ENCODE data around the gene MT1X.

MT1X gene

GRCh38 chr16:56684256-56684925 lies 2.1 kb downstream of the MT1X start:
- peaks cover 26% of the 10 kb centered on the region for H3K27me3 ChIP-seq (ENCODE audit: control insufficient read depth, insufficient read depth, low read length)
- H3K4me1 ChIP-seq (ENCODE audit: control insufficient read depth, low read depth, low read length): peaks cover 14% of the 10 kb centered on the region
- no peak overlapping the region for H3K4me3 ChIP-seq (ENCODE audit: low read length)
- no peak overlapping the region for H3K27ac ChIP-seq (ENCODE audit: low read length)
- H3K9ac ChIP-seq (ENCODE audit: low read length): no peak overlapping the region
- H3K36me3 ChIP-seq (ENCODE audit: control insufficient read depth, low read depth, low read length): no peaks in the 10 kb centered on the region
- no peaks in the 10 kb centered on the region for H3K9me3 ChIP-seq (ENCODE audit: control insufficient read depth, low read depth, low read length)

GRCh38 chr16:56684926-56685590 lies 2.8 kb downstream of the MT1X start:
- H3K27ac ChIP-seq (ENCODE audit: low read length): no peak overlapping the region
- H3K27me3 ChIP-seq (ENCODE audit: control insufficient read depth, insufficient read depth, low read length): peaks cover 26% of the 10 kb centered on the region
- H3K4me1 ChIP-seq (ENCODE audit: control insufficient read depth, low read depth, low read length): peaks cover 14% of the 10 kb centered on the region
- no peak overlapping the region for H3K4me3 ChIP-seq (ENCODE audit: low read length)
- no peak overlapping the region for H3K9ac ChIP-seq (ENCODE audit: low read length)
- H3K9me3 ChIP-seq (ENCODE audit: control insufficient read depth, low read depth, low read length): no peaks in the 10 kb centered on the region
- H3K36me3 ChIP-seq (ENCODE audit: control insufficient read depth, low read depth, low read length): no peaks in the 10 kb centered on the region

- no peak overlapping the region for H3K27ac ChIP-seq (ENCODE audit: low read length)
- no peak overlapping the region for H3K9ac ChIP-seq (ENCODE audit: low read length)
- H3K27me3 ChIP-seq (ENCODE audit: control insufficient read depth, insufficient read depth, low read length): peaks cover 15% of the 10 kb centered on the region
- H3K36me3 ChIP-seq (ENCODE audit: control insufficient read depth, low read depth, low read length): no peaks in the 10 kb centered on the region
- H3K4me1 ChIP-seq (ENCODE audit: control insufficient read depth, low read depth, low read length): peaks cover 9% of the 10 kb centered on the region
- H3K9me3 ChIP-seq (ENCODE audit: control insufficient read depth, low read depth, low read length): no peaks in the 10 kb centered on the region
- no peak overlapping the region for H3K4me3 ChIP-seq (ENCODE audit: low read length)
Measured at GRCh38 chr16:56686758-56687157, 4.5 kb downstream of the MT1X start.

GRCh38 chr16:56688762-56689161 lies 6.5 kb downstream of the MT1X start:
- no peak overlapping the region for H3K9ac ChIP-seq (ENCODE audit: low read length)
- H3K9me3 ChIP-seq (ENCODE audit: control insufficient read depth, low read depth, low read length): no peaks in the 10 kb centered on the region
- no peak overlapping the region for H3K4me3 ChIP-seq (ENCODE audit: low read length)
- no peak overlapping the region for H3K27ac ChIP-seq (ENCODE audit: low read length)
- H3K36me3 ChIP-seq (ENCODE audit: control insufficient read depth, low read depth, low read length): no peaks in the 10 kb centered on the region
- no peaks in the 10 kb centered on the region for H3K27me3 ChIP-seq (ENCODE audit: control insufficient read depth, insufficient read depth, low read length)
- H3K4me1 ChIP-seq (ENCODE audit: control insufficient read depth, low read depth, low read length): no peaks in the 10 kb centered on the region

GRCh38 chr16:56689171-56689570 lies 6.9 kb downstream of the MT1X start:
- Histone ChIP-seq H3K4me3 (ENCODE audit: low read length) (no peak overlapping the region), H3K9me3 (ENCODE audit: control insufficient read depth, low read depth, low read length) (no peaks in the 10 kb centered on the region), H3K4me1 (ENCODE audit: control insufficient read depth, low read depth, low read length) (no peaks in the 10 kb centered on the region), H3K36me3 (ENCODE audit: control insufficient read depth, low read depth, low read length) (no peaks in the 10 kb centered on the region), H3K27me3 (ENCODE audit: control insufficient read depth, insufficient read depth, low read length) (no peaks in the 10 kb centered on the region), H3K9ac (ENCODE audit: low read length) (no peak overlapping the region), H3K27ac (ENCODE audit: low read length) (no peak overlapping the region)

GRCh38 chr16:56690420-56691122 lies 8.3 kb downstream of the MT1X start:
- Histone ChIP-seq H3K9ac (ENCODE audit: low read length) (no peak overlapping the region), H3K4me3 (ENCODE audit: low read length) (no peak overlapping the region)

GRCh38 chr16:56691885-56692284 lies 9.6 kb downstream of the MT1X start:
- Histone ChIP-seq H3K36me3 (ENCODE audit: control insufficient read depth, low read depth, low read length) (no peaks in the 10 kb centered on the region), H3K27ac (ENCODE audit: low read length) (no peak overlapping the region), H3K9me3 (ENCODE audit: control insufficient read depth, low read depth, low read length) (no peaks in the 10 kb centered on the region), H3K9ac (ENCODE audit: low read length) (no peak overlapping the region), H3K4me3 (ENCODE audit: low read length) (no peak overlapping the region), H3K4me1 (ENCODE audit: control insufficient read depth, low read depth, low read length) (no peaks in the 10 kb centered on the region), H3K27me3 (ENCODE audit: control insufficient read depth, insufficient read depth, low read length) (no peaks in the 10 kb centered on the region)

More at GRCh38 chr16:56690420-56691122, 8.3 kb downstream of the MT1X start:
- no peaks in the 10 kb centered on the region for H3K9me3 ChIP-seq (ENCODE audit: control insufficient read depth, low read depth, low read length)
- H3K4me1 ChIP-seq (ENCODE audit: control insufficient read depth, low read depth, low read length): no peaks in the 10 kb centered on the region
- H3K27me3 ChIP-seq (ENCODE audit: control insufficient read depth, insufficient read depth, low read length): no peaks in the 10 kb centered on the region
- H3K27ac ChIP-seq (ENCODE audit: low read length): no peak overlapping the region
- no peaks in the 10 kb centered on the region for H3K36me3 ChIP-seq (ENCODE audit: control insufficient read depth, low read depth, low read length)

- no peak overlapping the region for H3K4me3 ChIP-seq (ENCODE audit: low read length)
- no peaks in the 10 kb centered on the region for H3K27me3 ChIP-seq (ENCODE audit: control insufficient read depth, insufficient read depth, low read length)
- H3K27ac ChIP-seq (ENCODE audit: low read length): no peak overlapping the region
- H3K4me1 ChIP-seq (ENCODE audit: control insufficient read depth, low read depth, low read length): no peaks in the 10 kb centered on the region
- no peaks in the 10 kb centered on the region for H3K9me3 ChIP-seq (ENCODE audit: control insufficient read depth, low read depth, low read length)
- no peaks in the 10 kb centered on the region for H3K36me3 ChIP-seq (ENCODE audit: control insufficient read depth, low read depth, low read length)
- H3K9ac ChIP-seq (ENCODE audit: low read length): no peak overlapping the region
Measured at GRCh38 chr16:56695246-56695645, 13.0 kb downstream of the MT1X start.

GRCh38 chr16:56697456-56698155 lies 15.3 kb downstream of the MT1X start:
- Histone ChIP-seq H3K4me3 (ENCODE audit: low read length) (no peak overlapping the region), H3K9ac (ENCODE audit: low read length) (no peak overlapping the region), H3K9me3 (ENCODE audit: control insufficient read depth, low read depth, low read length) (no peaks in the 10 kb centered on the region), H3K36me3 (ENCODE audit: control insufficient read depth, low read depth, low read length) (no peaks in the 10 kb centered on the region), H3K4me1 (ENCODE audit: control insufficient read depth, low read depth, low read length) (peaks cover 4% of the 10 kb centered on the region), H3K27me3 (ENCODE audit: control insufficient read depth, insufficient read depth, low read length) (no peaks in the 10 kb centered on the region), H3K27ac (ENCODE audit: low read length) (no peak overlapping the region)

GRCh38 chr16:56700195-56700594 lies 17.9 kb downstream of the MT1X start:
- Histone ChIP-seq H3K4me3 (ENCODE audit: low read length) (no peak overlapping the region), H3K27me3 (ENCODE audit: control insufficient read depth, insufficient read depth, low read length) (no peaks in the 10 kb centered on the region), H3K9ac (ENCODE audit: low read length) (no peak overlapping the region), H3K4me1 (ENCODE audit: control insufficient read depth, low read depth, low read length) (peaks cover 4% of the 10 kb centered on the region), H3K36me3 (ENCODE audit: control insufficient read depth, low read depth, low read length) (no peaks in the 10 kb centered on the region), H3K9me3 (ENCODE audit: control insufficient read depth, low read depth, low read length) (no peaks in the 10 kb centered on the region), H3K27ac (ENCODE audit: low read length) (no peak overlapping the region)

- Histone ChIP-seq H3K27me3 (ENCODE audit: control insufficient read depth, insufficient read depth, low read length) (no peaks in the 10 kb centered on the region), H3K4me1 (ENCODE audit: control insufficient read depth, low read depth, low read length) (peaks cover 4% of the 10 kb centered on the region), H3K9me3 (ENCODE audit: control insufficient read depth, low read depth, low read length) (no peaks in the 10 kb centered on the region), H3K4me3 (ENCODE audit: low read length) (no peak overlapping the region), H3K36me3 (ENCODE audit: control insufficient read depth, low read depth, low read length) (no peaks in the 10 kb centered on the region), H3K27ac (ENCODE audit: low read length) (no peak overlapping the region), H3K9ac (ENCODE audit: low read length) (no peak overlapping the region)
Measured at GRCh38 chr16:56700631-56701030, 18.4 kb downstream of the MT1X start.

Measured in iPS-18a (cell line).